Fibroblast of skin of scalp (primary cell): ENCODE results near the gene ADAMTSL1.

Experiments used
- DNase-seq: peaks from one replicate; pipeline ENCODE4 v3.0.0-alpha.2; 2013

The ADAMTSL1 gene

DNA sequence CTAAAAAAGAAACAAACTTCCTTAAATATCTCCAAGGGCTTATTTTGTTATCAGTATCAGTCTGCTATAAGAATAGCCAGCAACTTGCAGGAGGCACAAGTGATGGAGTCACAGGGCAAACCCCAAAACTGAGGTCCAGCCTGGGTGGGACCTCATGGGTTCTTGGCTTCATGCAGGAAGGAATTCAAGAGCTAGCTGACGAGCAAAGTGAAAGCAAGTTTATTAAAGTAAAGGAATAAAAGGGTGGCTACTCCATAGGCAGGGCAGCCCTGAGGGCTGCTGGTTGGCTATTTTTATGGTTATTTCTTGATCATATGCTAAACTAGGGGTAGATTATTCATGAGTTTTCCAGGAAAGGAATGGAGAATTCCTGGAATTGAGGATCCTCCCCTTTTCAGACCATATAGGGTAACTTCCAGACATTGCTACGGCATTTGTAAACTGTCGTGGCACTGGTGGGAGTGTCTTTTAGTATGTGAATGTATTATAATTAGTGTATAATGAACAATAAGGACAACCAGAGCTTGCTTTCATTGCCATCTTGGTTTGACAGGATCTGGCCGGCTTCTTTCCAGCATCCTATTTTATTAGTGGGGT lies 231.9 kb downstream of the ADAMTSL1 start:
- DNase-seq, result peak; percentile 77

DNA sequence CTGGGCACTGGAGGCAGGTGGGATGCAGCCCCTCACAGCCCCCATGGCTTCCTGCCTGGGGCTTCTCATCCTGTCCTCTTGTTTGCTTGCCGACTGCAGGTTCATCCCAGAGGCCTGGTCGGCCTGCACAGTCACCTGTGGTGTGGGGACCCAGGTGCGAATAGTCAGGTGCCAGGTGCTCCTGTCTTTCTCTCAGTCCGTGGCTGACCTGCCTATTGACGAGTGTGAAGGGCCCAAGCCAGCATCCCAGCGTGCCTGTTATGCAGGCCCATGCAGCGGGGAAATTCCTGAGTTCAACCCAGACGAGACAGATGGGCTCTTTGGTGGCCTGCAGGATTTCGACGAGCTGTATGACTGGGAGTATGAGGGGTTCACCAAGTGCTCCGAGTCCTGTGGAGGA lies 232.7 kb downstream of the ADAMTSL1 start:
- no peak for DNase-seq

DNA sequence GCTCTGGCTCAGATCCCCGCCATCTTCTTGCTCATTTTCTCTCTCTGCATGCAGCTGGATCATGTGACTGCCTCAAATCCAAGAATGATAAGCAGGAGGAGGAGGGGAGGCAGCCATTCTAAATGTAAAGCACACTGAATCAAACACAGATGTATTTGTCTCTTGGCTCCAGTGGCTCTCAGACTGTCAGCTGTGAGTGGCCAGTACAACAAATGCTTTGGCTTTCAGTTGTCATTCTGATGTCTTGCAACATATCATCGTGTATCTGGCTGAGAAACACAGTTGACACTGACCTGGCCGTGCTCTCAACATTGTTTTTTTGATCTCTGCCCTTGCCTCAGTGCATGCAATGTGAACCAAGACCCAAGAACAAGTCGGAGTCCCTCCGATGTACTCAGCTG lies 233.1 kb downstream of the ADAMTSL1 start:
- peak; percentile 68 for DNase-seq

DNA sequence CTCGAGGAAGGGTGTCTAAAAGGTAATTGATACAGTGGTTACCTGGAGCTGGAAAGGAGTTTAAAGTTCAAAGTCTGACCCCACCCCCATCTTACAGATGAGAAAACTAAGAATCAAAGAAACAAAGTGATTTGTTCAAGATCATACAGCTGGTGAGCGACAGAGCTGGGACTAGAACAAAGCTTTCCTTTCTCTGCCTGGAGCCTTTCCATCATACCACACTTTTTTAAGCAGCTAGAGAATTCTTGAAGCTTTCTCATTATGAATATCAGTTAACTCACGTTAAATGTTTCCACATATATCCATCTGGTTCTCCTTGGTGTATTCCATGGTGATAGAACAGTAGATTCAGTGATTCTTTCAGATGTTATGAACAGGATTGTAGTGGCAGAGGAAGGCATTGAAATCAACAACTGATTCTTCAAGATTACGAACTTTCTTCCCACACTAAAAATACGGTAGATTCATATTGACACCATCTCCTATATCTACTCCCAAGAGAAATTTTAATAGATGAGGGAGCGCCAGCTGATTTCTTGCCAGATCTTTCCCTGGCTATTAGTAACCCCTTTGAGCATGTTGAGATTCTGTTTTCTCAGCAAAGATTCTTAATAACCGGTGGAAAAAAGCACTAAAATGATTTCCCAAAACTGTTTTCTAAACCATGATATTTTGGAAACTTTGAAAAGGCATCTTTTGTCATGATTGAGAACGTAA lies 233.7 kb downstream of the ADAMTSL1 start:
- no peak for DNase-seq

DNA sequence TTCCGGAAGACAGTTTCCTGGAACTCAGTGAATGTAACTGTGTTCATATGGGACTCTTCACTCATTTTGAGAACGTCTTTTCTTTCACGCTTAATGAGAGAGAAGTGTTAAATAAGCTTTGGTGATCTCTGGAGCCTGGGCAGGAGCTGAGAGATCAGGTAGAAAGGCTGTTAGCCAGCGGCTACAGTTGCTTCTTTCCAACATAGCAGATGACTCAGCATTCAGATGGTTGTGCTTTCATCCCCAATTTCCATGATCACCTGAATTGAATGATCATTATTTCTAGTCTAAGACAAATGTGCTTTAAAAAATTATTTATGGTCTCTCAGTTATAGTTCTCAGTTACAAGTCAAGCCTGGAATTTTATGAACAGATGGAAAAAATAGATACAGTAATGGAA lies 234.5 kb downstream of the ADAMTSL1 start:
- no peak for DNase-seq

DNA sequence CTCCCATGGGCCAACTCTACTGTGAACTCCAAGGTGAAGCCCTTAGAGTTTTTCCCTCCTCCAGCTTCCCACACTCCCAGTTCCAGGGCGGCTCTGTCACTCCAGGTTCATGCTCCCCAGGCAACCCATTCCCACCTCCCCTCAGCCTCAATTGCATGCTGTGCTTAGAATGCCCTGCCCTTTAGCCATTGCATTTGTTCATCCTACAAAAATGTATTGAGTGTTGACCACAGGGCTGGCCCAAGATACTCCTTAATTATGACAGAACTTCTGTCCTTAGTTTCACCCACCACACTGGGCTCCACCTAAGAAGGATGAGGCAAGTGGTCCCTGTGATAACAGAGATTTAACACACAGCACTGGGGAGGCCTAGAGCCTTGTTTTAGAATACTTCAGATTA lies 236.1 kb downstream of the ADAMTSL1 start:
- peak; percentile 56 for DNase-seq

DNA sequence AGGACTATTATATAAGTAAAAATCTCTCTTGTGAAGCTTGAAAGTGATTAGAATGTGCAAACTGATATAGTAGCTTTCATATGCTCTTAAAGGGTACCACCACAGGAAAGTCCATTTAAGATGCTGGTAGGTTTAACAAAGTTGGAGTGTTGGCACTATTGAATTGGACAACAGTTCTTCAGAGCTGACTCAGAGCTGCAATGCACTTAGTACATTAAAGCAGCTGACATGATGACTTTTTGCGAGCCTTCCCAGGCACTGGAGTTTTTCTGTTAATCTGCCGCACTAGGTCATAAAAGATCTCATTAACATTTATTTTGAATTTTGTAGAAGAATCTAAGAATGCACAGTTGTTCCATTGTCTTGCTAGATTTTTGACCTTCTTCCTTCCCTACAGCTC lies 243.8 kb downstream of the ADAMTSL1 start:
- no peak for DNase-seq

DNA sequence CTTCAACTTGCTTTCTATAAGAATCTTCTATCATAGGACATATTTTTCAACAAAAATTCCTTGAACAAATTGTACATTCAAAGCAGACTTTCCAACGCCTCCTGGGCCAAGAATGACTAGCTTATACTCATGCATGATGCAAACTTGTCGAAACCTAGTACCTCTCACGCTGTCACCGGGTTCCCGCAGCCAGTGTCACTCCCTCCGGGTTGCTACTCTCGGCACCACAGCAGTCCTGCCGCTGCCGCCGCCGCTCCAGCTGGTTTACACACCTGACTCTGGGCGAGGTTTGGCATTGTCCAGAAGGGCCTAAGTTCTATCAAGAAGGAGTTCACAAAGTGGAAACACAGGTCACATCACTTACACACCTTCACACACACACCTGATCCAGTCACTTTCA lies 244.4 kb downstream of the ADAMTSL1 start:
- no peak for DNase-seq

DNA sequence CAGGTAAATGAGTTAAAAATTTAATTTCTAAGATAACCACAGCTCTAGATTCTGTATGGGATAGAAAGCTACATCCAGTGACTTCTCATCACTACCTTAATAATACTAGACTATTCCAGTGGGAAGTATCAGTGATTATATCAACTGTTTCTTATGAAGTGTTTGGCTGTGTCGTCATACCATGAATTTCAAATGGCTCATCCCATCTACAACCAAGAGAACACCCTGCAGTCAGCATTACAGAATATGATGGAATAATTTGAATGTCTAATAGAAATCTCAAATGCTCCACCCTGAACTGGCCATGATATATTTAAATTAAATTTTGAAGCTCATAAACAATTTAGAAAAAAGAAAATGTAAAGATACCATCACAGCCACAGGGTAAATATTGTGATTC lies 245.0 kb downstream of the ADAMTSL1 start:
- no peak for DNase-seq

DNA sequence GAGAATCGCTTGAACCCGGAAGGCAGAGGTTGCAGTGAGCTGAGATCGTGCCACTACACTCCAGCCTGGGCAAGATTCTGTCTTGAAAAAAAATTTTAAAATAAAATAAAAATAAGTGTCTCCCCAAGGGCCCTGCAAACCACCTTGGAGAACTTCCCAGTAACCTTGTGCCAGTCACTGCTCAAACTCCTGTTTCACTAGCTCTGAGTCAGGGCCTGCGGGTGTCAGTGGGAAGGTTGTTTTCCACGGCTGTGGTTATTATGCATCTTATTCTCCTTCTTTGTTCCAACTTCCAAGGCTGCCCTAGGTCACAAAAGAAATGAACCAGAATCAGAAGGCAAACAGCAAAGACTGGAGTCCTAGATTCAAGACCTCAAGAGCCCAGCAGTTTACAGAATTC lies 246.7 kb downstream of the ADAMTSL1 start:
- DNase-seq, result peak; percentile 46

DNA sequence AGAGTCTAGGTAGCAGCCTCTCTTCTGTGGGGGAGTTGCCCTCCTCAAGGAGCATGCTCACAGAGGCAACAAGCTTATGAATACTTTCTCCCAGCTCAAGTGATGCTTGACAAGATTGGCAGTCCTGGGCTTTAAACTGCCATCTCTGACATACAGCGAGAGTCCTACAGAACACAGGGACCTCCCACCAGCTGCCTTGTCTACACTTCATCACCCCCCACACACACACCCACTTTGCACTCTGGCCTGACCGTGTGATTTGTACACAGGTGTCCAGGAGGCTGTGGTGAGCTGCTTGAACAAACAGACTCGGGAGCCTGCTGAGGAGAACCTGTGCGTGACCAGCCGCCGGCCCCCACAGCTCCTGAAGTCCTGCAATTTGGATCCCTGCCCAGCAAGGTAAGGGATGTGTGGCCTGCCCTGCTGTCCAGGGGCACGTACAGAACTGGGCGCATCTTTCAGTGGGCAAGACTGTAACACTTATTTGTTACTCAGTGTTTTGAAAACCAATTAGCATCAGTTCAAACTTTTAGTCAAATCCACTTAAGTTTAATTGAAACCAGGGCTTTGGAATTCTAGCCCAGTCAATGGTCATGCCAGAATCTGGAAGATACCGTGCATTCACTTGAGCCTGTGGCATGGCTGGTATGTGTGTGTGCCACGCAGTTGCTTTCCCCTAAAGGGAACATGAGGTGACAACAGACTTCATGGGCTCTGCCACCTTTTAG lies 247.5 kb downstream of the ADAMTSL1 start:
- peak; percentile 76 for DNase-seq

DNA sequence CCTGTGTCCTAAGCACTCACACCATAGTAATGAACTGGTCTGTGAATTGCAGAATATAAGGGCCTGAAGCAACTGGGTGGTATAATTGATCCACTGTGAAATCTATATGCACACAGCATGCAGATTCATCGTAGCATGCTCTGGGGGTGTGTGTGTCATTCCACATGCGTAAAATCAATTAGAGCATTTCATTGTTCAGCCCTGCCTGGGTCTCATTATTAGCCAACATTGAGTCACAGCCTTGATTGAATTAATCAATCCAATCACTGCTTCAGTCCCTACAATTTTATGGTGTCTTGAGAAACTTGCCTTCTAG lies 248.0 kb downstream of the ADAMTSL1 start:
- DNase-seq, result no peak

DNA sequence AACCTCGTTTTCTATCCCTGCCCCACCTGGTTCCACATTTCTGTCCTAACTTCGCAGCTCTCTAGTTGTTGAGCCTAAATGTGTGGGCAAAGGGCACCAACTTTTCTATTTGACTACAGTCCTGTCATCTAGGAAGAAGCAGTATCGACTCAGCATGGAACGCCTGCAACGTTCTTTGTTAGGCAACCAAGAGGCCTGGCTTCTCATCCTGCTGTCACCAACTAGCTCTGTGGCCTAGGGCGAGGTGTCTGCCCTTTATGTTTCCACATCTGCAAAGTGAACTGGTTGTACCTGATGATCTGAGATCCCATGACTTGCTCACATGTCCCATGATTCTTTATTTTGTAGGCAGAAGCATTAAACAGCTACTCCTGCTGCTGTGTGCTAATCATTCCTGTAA lies 248.9 kb downstream of the ADAMTSL1 start:
- no peak for DNase-seq

DNA sequence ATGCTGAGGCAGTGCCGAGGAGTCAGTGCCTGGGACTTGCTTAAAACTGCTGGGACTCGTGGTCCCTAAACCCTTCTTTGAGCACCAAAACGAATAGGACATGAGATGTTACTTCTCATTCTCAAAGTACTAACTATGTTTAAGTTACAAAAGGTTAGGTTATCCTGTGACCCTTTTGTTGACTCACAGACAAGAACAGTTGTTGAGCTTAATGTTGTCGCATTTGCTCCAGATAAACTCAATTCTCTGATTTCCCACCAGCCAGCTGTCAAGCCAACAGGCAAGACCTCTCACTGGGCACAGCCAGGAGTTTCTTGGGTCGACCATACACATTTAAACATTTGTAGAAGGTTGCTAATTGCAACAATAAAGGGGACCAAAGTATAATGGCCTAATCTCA lies 249.4 kb downstream of the ADAMTSL1 start:
- DNase-seq, result no peak

DNA sequence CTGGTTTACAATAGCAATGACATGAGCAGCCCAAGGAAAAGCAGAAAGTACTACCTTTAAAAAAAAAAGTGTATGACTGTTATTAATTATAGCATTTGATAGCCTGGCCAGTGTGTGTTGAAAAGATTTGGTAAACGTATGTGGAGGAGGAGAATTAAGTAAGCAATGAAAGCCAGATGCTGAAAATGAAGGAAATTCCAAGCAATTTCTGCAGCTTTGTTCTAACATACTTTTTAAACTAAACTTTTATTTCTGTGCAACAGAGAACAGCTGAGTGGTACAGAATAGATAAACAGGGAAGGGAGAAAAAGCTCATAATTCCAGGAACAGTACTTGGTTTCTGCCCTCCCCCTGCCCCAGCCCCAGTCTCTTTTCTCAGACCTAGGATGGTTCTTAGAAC lies 252.6 kb downstream of the ADAMTSL1 start:
- peak; percentile 83 for DNase-seq

DNA sequence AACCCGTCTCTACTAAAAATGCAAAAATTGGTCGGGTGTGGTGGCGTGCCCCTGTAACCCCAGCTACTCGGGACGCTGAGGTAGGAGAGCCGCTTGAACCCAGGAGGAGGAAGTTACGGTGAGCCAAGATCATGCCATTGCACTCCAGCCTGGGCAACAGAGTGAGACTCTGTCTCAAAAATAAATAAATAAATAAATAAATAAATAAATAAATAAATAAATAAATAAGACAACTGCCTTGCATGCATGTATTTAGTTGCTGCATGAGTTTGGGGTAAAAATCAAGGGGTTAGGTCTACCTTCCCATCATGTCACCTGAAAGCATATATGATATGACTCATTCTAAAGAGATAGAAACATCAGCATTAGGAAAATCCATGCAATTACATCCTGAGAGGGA lies 254.0 kb downstream of the ADAMTSL1 start:
- DNase-seq, result no peak

DNA sequence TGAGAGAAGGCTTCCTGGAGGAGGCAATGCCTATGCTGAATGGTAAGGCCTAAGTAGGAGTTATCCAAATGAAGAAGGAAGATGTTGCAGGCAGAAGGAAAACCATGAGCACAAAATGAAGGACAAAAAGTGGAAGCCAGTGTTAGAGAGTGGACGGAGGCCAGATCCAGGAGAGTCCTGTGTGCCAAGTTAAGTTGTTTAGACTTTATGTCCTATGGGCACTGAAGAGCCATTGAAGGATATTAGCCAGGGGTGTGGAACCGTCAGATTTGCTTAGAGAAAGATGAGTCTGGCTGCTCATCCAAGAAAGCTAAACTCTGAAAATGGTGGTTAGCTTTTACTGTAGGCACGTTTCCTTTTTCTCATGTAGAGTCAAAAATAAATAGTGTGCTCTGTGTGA lies 254.7 kb downstream of the ADAMTSL1 start:
- no peak for DNase-seq

DNA sequence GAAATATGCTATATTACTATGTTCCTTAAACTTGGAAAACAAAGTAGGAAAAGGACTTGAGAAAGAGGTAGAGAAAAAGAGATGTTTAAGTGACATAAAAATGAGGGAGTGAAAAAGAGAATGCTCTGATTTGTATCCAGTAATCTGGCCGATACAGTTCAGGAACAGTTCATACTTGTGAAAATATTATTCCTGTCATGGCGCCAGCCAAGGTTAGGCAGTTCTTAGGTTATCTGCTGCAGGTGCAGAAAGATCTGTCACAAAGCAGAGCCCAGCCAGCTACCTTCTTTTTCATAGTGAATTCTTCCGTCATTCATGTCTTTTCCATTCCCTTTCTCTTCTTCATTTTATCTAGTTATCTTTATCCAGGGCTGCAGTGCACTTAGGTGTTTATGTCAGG lies 256.3 kb downstream of the ADAMTSL1 start:
- DNase-seq, result no peak

DNA sequence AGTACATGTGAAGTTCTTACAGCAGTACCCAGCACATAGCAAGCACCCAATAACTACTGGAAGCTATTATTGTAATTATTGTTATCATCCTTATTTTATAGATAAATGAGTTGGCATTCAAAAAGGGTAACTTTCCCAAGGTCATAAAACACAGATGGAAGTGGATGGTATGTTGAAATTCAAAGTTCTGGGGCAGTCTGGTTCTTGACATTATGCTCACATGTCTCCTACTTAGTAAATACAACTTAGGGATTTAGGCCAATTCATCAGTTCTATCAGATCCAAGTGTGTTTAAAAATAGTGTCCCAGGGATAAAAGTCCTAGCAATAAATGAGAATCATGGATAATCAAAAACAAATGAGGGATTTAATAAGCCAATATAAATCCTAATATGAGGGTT lies 265.2 kb downstream of the ADAMTSL1 start:
- no peak for DNase-seq

DNA sequence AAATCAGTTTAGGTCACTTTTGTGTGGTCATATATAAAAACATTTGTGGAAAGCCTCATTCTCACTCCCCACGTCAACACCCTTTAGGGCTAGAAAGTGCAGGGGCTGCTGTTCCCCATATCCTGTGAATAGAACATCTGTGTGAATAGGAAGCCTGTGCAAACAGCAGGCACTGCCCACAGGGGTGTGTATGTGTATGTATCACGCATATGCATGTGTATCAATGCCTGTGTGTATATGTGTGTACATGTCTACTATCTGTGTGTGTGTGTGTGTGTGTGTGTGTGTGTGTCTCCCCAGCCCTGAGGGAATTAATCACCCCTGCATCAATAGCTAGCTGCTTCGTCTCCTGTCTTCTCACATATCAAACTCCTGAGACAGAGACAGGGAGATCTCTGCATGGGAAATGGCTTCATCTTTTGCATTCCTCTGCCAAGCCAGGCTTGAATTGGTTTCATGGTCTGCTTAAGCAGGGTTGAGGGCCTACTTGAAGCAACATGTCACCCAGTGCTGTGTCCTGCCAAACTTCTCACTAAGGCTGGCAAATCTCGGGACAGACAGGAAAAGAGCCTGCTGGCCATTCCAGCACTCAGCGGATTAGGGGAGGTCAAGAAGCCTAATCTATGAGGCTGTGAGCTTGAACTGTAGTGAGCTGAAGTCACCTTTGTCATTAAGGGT lies 265.8 kb downstream of the ADAMTSL1 start:
- DNase-seq, result no peak

DNA sequence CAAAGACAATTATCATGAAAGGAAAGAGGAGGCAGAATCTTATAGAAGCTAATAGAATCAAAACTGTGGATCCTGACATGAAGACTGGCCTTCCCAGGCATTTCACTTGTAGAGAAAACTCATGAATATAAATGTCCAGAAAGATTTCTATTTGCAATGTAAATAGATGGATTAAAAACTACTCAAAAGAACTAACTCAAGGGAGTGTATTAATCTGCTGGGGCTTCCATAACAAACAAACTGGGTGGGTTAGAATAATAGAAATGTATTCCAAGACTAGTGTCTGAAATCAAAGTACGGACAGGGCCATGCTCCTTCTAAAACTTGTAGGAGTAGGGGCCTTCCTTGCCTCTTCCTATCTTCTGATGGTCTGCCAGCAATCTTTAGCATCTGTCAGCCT lies 267.4 kb downstream of the ADAMTSL1 start:
- no peak for DNase-seq

DNA sequence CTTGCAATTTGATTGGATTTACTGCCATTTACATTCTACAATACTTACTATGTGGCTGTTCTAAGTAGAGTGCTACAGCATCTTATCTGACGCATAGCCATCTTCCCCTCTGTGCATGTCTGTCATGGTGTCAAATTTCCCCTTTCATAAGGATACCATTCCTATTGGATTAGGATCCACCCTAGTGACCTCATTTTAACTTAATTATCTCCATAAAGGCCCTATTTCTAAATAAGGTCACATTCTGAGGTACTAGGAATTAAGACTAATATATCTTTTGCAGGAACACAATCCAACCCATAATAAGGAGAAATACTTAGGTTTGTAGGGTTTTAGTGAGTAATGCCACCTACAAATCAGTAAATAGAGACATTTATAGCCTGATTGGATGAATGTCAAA lies 268.0 kb downstream of the ADAMTSL1 start:
- peak; percentile 28 for DNase-seq

DNA sequence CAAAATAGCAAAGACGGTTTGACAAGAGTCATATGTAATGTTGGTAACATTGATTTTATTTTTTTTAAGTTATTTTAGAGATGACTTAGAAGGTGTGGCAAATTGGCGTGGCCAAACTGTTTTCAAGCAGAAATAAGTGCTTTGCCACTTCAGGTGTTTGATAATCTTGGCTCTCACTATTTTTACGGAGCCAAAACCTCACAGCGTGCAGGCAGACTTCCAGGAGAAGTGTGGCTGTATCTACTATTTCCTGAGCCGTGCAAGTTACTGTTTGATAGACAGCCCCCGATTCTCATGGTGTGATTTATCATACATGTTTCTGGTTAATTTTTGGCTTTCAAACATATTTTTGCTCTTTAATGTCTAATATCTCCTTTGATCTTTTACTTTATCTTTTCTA lies 269.5 kb downstream of the ADAMTSL1 start:
- DNase-seq, result no peak

DNA sequence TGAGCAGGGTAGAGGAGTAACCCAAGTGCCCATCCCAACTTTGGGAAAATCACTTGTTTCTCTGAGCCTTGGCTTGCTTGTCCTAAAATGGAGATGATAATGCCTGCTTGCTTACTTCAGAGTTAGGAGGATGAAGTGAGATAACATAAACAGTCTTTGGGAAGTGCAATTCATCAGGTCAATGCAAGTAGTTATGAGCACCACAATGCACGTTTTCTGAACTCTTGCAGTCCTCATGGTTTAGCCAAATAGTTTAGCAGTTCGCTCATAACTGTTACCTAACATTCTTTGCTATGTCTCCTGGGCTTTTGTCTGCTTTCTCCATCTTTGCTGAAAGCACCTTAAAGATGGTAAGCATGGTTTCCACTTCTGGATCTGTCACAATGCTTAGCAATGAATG lies 270.0 kb downstream of the ADAMTSL1 start:
- no peak for DNase-seq
